ENCODE data around the gene UBA1. TPM values are rescaled to one million over a fixed set of nuclear protein-coding genes. Genes with fewer than 3 reads are reported as not detected.
A peak's percentile ranks its signal among the peaks of the same experiment; 100 is the strongest.

Gene UBA1
- polyA plus RNA-seq, 1 donor from 2014 or later: 190 TPM

DNA sequence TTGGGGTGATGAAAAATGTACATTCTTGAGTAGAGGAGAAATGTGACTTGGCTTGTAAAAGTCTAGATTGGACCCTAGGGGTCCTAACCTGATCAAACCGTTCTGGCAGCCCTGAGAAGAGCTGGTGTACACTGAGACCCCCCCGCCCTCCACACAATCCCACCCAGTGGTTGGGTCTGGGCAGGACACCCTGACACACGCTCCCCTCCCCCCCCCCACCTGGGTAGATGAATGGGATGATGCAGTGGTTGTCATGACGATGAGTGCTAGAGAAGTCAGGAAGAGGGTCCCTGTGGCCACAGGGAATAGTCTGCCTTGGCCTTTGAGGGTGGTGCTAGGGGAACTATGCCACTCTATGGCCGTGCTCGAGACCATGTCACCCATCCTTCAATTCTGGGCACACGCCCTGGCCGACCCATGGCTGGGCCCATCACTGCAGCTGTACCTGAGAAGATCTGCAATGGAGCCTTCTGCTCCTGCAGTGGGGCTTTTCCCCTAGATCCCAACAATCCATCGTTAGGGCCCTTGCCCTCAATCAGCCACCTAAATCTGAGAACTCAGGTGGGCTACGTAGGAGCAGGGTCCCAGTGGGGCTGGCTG is 29.2 kb downstream of the UBA1 start:
- H3K27ac Mint-ChIP-seq: peak overlapping the region in 2 of 3 donors; percentile 28 to 45
- H3K4me3 Mint-ChIP-seq: no peak overlapping the region
- H3K4me1 Mint-ChIP-seq: peaks cover 9 to 21% (median 14%) of the 10 kb centered on the region in 3 donors
- no peaks in the 10 kb centered on the region for H3K9me3 Mint-ChIP-seq
- H3K27me3 Mint-ChIP-seq: no peaks in the 10 kb centered on the region
- peaks cover 19% of the 10 kb centered on the region for H3K36me3 Mint-ChIP-seq

DNA sequence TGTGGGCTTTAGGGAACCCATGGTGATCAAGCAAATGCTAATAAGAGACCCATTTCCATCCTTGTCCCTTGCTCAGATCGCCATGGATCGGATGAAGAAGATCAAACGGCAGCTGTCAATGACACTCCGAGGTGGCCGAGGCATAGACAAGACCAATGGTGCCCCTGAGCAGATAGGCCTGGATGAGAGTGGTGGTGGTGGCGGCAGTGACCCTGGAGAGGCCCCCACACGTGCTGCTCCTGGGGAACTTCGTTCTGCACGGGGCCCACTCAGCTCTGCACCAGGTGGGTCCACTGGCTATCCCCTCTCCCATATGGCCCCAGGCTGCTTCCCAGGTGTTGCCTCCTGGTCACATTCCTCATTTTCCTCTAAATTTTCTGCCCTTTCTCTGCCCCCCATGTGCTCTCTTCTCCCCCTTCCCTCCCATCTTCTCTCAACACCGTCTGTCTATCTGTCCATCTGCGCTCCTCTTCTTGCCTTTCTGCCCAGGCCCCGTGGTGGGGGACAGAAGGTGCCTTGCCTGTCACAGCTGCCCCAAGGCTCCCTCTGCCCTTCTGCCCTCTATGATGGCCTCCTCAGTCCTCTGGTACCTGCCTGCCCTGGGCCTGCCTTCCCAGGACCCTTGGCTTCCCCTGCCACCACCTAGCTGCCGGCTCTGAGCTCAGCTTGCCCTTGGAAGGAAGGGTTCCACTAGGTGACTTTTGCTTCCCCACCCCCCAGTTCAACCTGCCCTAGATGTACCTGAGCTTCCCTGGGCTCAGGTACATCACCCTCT is 30.0 kb downstream of the UBA1 start:
- H3K36me3 Mint-ChIP-seq: peaks cover 20% of the 10 kb centered on the region
- H3K27me3 Mint-ChIP-seq: no peaks in the 10 kb centered on the region
- peaks cover 9 to 21% (median 14%) of the 10 kb centered on the region in 3 donors for H3K4me1 Mint-ChIP-seq
- peak overlapping the region in 2 of 3 donors; percentile 28 to 45 for H3K27ac Mint-ChIP-seq
- H3K9me3 Mint-ChIP-seq: no peaks in the 10 kb centered on the region
- H3K4me3 Mint-ChIP-seq: no peak overlapping the region

- Mint-ChIP-seq H3K36me3 (peaks cover 20% of the 10 kb centered on the region), H3K4me1 (peaks cover 9 to 20% (median 12%) of the 10 kb centered on the region in 3 donors), H3K9me3 (no peaks in the 10 kb centered on the region), H3K4me3 (no peak overlapping the region), H3K27ac (peak overlapping the region in 1 of 3 donors; percentile 63), H3K27me3 (no peaks in the 10 kb centered on the region)
Observed at GRCh38 chrX:47224266-47224895, 30.8 kb downstream of the UBA1 start.

- Mint-ChIP-seq H3K27me3 (no peaks in the 10 kb centered on the region), H3K4me1 (peaks cover 7 to 15% (median 9%) of the 10 kb centered on the region in 3 donors), H3K36me3 (peaks cover 18% of the 10 kb centered on the region), H3K4me3 (no peak overlapping the region), H3K9me3 (no peaks in the 10 kb centered on the region), H3K27ac (no peak overlapping the region)
Observed at GRCh38 chrX:47224896-47225290, 31.3 kb downstream of the UBA1 start.

GRCh38 chrX:47226071-47226470 is 32.4 kb downstream of the UBA1 start:
- no peaks in the 10 kb centered on the region for H3K9me3 Mint-ChIP-seq
- H3K27me3 Mint-ChIP-seq: no peaks in the 10 kb centered on the region
- peaks cover under 1 to 3% (median 2%) of the 10 kb centered on the region in 3 donors for H3K4me1 Mint-ChIP-seq
- peaks cover 18% of the 10 kb centered on the region for H3K36me3 Mint-ChIP-seq
- no peak overlapping the region for H3K27ac Mint-ChIP-seq
- peak overlapping the region in 1 of 4 donors; percentile 6 for H3K4me3 Mint-ChIP-seq

- H3K27ac Mint-ChIP-seq: no peak overlapping the region
Observed at GRCh38 chrX:47226531-47227333, 33.1 kb downstream of the UBA1 start.

DNA sequence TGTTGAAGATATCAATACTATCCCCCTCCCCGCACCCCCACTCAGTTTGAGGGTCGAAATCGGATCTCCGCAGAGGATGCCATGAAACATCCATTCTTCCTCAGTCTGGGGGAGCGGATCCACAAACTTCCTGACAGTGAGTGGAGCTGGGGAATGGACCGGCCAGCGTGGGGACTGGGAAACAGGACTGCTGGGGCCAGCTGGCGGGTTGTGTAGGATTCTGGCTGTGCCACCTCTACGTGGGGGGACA is 33.6 kb downstream of the UBA1 start:
- Mint-ChIP-seq H3K9me3 (no peaks in the 10 kb centered on the region), H3K4me1 (peaks cover 0 to 4% (median 2%) of the 10 kb centered on the region in 3 donors), H3K36me3 (peaks cover 15% of the 10 kb centered on the region), H3K4me3 (no peak overlapping the region), H3K27me3 (no peaks in the 10 kb centered on the region), H3K27ac (no peak overlapping the region)

More at GRCh38 chrX:47226531-47227333, 33.1 kb downstream of the UBA1 start:
- Mint-ChIP-seq H3K27me3 (no peaks in the 10 kb centered on the region), H3K4me3 (peak overlapping the region in 1 of 4 donors; percentile 6), H3K36me3 (peaks cover 18% of the 10 kb centered on the region), H3K4me1 (peaks cover 0 to 3% (median 2%) of the 10 kb centered on the region in 3 donors), H3K9me3 (no peaks in the 10 kb centered on the region)

DNA sequence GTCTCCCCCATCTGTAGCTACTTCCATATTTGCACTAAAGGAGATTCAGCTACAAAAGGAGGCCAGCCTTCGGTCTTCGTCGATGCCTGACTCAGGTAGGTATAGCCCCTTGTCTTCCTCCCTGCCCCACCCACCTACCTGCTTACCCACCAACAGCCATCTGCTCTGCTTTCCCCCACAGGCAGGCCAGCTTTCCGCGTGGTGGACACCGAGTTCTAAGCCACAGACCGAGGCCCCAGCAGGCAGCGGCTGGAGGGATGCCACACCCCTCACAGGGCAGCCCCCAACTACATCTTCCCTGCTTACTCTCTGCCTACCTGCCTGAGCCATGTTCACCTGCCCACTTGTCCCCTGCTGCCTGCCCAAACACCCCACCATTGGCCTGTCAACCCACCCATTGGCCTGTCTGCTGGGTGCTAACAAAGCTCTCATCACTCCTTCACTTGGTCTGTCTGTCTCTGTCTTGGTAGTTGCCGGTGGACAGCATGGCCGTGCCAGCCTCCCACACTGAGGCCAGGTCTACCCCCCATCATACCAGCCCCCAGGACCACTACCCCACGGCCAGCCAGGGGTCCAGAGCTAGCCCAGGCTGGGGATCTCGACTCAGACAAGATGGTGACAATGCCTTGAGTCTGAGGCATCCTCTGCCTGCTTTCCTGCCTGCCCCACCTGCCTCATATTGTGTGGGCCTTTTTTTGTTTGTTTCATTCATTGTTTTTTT is 35.1 kb downstream of the UBA1 start:
- peak overlapping the region in 1 of 3 donors; percentile 39 for H3K27ac Mint-ChIP-seq
- H3K27me3 Mint-ChIP-seq: no peaks in the 10 kb centered on the region
- H3K4me1 Mint-ChIP-seq: peaks cover 0 to 4% (median 2%) of the 10 kb centered on the region in 3 donors
- peaks cover 14% of the 10 kb centered on the region for H3K36me3 Mint-ChIP-seq
- no peak overlapping the region for H3K4me3 Mint-ChIP-seq
- peaks cover 0 to under 1% (median 0%) of the 10 kb centered on the region in 3 donors for H3K9me3 Mint-ChIP-seq

- Mint-ChIP-seq H3K4me1 (peaks cover 0 to 5% (median 2%) of the 10 kb centered on the region in 3 donors), H3K4me3 (no peak overlapping the region), H3K27ac (no peak overlapping the region), H3K27me3 (no peaks in the 10 kb centered on the region), H3K36me3 (peaks cover 12% of the 10 kb centered on the region), H3K9me3 (peaks cover 0 to 2% (median 0%) of the 10 kb centered on the region in 3 donors)
Observed at GRCh38 chrX:47229427-47229826, 35.8 kb downstream of the UBA1 start.

GRCh38 chrX:47230136-47230868 is 36.7 kb downstream of the UBA1 start:
- Mint-ChIP-seq H3K4me3 (peak overlapping the region in 2 of 4 donors; percentile 12 to 18), H3K27ac (peak overlapping the region; percentile 1 to 80 (median 5)), H3K27me3 (no peaks in the 10 kb centered on the region), H3K4me1 (peaks cover 0 to 5% (median 4%) of the 10 kb centered on the region in 3 donors), H3K9me3 (peaks cover 0 to 2% (median 0%) of the 10 kb centered on the region in 3 donors), H3K36me3 (peaks cover 7% of the 10 kb centered on the region)

GRCh38 chrX:47231167-47231566 is 37.5 kb downstream of the UBA1 start:
- H3K4me3 Mint-ChIP-seq: peak overlapping the region in 1 of 4 donors; percentile 85
- H3K9me3 Mint-ChIP-seq: peaks cover 0 to 2% (median 0%) of the 10 kb centered on the region in 3 donors
- H3K4me1 Mint-ChIP-seq: peaks cover 0 to 7% (median 5%) of the 10 kb centered on the region in 3 donors
- H3K36me3 Mint-ChIP-seq: peaks cover 6% of the 10 kb centered on the region
- peak overlapping the region in 1 of 3 donors; percentile 86 for H3K27ac Mint-ChIP-seq
- no peaks in the 10 kb centered on the region for H3K27me3 Mint-ChIP-seq

DNA sequence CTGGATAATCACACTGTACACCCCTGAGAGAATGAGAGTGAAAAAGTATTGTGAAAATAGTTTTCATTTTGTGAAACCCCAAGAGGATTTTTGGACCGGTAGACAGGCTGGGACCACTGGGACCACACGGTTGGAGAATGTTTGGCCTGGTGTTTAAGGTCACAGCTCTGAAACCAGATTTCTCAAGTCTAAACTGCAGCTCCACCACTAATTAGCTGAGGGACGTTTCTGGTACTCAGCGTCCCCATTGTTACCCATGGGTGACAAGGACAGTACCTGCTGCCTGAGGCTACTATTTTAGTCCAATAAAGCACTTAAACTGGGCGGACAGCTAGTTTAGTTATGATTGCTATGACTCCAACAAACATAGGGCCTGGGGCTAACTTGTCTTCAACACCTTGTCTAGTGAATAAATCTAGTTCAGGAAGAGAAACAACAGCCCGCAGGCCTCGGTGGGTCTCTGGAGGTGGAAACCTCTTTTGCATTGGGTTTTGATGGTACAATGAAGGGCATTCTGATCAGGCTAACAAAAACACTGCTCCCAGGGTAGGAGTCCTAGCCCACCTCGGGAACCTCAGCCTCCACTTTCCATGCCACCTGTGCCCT is 38.7 kb downstream of the UBA1 start:
- Mint-ChIP-seq H3K4me1 (peaks cover 0 to 7% (median 5%) of the 10 kb centered on the region in 3 donors), H3K4me3 (peak overlapping the region; percentile 85 to 98 (median 96)), H3K27ac (peak overlapping the region; percentile 86 to 100 (median 99)), H3K36me3 (peaks cover 5% of the 10 kb centered on the region), H3K27me3 (no peaks in the 10 kb centered on the region), H3K9me3 (peaks cover 0 to 2% (median 0%) of the 10 kb centered on the region in 3 donors)

GRCh38 chrX:47232803-47233332 is 39.2 kb downstream of the UBA1 start, which contains the start of gene USP11:
Gene USP11, plus strand, starts transcription at chrX:47233009. Its CDS starts 35 bp downstream, at chrX:47233044.
- Mint-ChIP-seq H3K4me1 (peaks cover 0 to 7% (median 5%) of the 10 kb centered on the region in 3 donors), H3K27me3 (no peaks in the 10 kb centered on the region), H3K4me3 (peak within 1 kb of the TSS; percentile 85 to 98 (median 96)), H3K9me3 (peaks cover 0 to 2% (median 0%) of the 10 kb centered on the region in 3 donors), H3K36me3 (peaks cover 2% of the 10 kb centered on the region), H3K27ac (peak within 1 kb of the TSS; percentile 86 to 100 (median 99))

Data from IgD-negative memory B cell (primary cell).